GM23338 (cell line): ENCODE results near the gene JARID2. TPM values are rescaled to one million over a fixed set of nuclear protein-coding genes. Genes with fewer than 3 reads are reported as not detected.
A peak's percentile ranks its signal among the peaks of the same experiment; 100 is the strongest.

Experiments used
- ATAC-seq: fragments of 200-7000 bp; cut with Tn5 transposase; 3 replicates; pipeline ENCODE4 v1.9.1; 2020
- DNase-seq: peaks from one replicate; pipeline ENCODE4 v3.0.0-alpha.2; 2015; ENCODE audit warnings: low spot score
- H2AFZ ChIP-seq: fragments of 200-600 bp; sonication (generic); 2 replicates; pipeline ENCODE4 v1.8.0; 2016; ENCODE audit warnings: antibody characterized with exemption, mild to moderate bottlenecking, moderate library complexity
- H3F3A ChIP-seq: fragments of 200-600 bp; sonication (generic); replicated peaks from 2 replicates; pipeline ENCODE4 v1.8.0; 2017; ENCODE audit warnings: antibody characterized with exemption, mixed run types, low read depth
- H3K27ac ChIP-seq: fragments of 200-600 bp; sonication (generic); 2 replicates; pipeline ENCODE4 v1.6.1; 2016; ENCODE audit warnings: low read depth
- H3K27me3 ChIP-seq: fragments of 200-600 bp; sonication (generic); 2 replicates; pipeline ENCODE4 v1.8.0; 2016; ENCODE audit warnings: mild to moderate bottlenecking, mixed run types, moderate library complexity; ENCODE audit not compliant: insufficient read depth
- H3K36me3 ChIP-seq: fragments of 200-600 bp; sonication (generic); 2 replicates; pipeline ENCODE4 v1.8.0; 2016; ENCODE audit warnings: mild to moderate bottlenecking; ENCODE audit not compliant: insufficient read depth
- H3K4me1 ChIP-seq: fragments of 200-600 bp; sonication (generic); 2 replicates; pipeline ENCODE4 v1.8.0; 2016; ENCODE audit warnings: mild to moderate bottlenecking, moderate library complexity; ENCODE audit not compliant: insufficient read depth
- H3K4me2 ChIP-seq: fragments of 200-600 bp; sonication (generic); 2 replicates; pipeline ENCODE4 v1.7.1; 2017; ENCODE audit warnings: mixed run types
- H3K4me3 ChIP-seq: fragments of 200-600 bp; sonication (generic); 2 replicates; pipeline ENCODE4 v1.6.1; 2016; ENCODE audit warnings: mixed run types
- H3K79me2 ChIP-seq: fragments of 200-600 bp; sonication (generic); replicated peaks from 2 replicates; pipeline ENCODE4 v1.8.0; 2017; ENCODE audit warnings: mild to moderate bottlenecking; ENCODE audit not compliant: insufficient read depth
- H3K9me2 ChIP-seq: fragments of 200-600 bp; sonication (generic); 2 replicates; pipeline ENCODE4 v1.8.0; 2017; ENCODE audit not compliant: insufficient read depth
- H4K20me1 ChIP-seq: fragments of 200-600 bp; sonication (generic); replicated peaks from 2 replicates; pipeline ENCODE4 v1.8.0; 2017; ENCODE audit warnings: mild to moderate bottlenecking; ENCODE audit not compliant: insufficient read depth
- H3K27ac Mint-ChIP-seq: 2 replicates; pipeline ENCODE4 v1.8.0; 2020; ENCODE audit warnings: inconsistent platforms, mild to moderate bottlenecking, moderate library complexity, mixed read lengths
- H3K27me3 Mint-ChIP-seq: 3 replicates; pipeline ENCODE4 v1.8.0; 2022; ENCODE audit warnings: low read depth, mild to moderate bottlenecking, moderate library complexity, mixed read lengths, inconsistent platforms; ENCODE audit not compliant: insufficient read depth, poor library complexity
- H3K36me3 Mint-ChIP-seq: 3 replicates; pipeline ENCODE4 v1.8.0; 2021; ENCODE audit warnings: low read depth, mild to moderate bottlenecking, inconsistent platforms, moderate library complexity, mixed read lengths
- H3K4me1 Mint-ChIP-seq: 3 replicates; pipeline ENCODE4 v1.8.0; 2020; ENCODE audit warnings: mild to moderate bottlenecking, inconsistent platforms, mixed read lengths
- H3K4me3 Mint-ChIP-seq: 3 replicates; pipeline ENCODE4 v1.8.0; 2021; ENCODE audit warnings: moderate library complexity, mild to moderate bottlenecking, inconsistent platforms, mixed read lengths
- H3K9me3 Mint-ChIP-seq: 3 replicates; pipeline ENCODE4 v1.8.0; 2020; ENCODE audit warnings: moderate library complexity, mild to moderate bottlenecking, inconsistent platforms, mixed read lengths
- CREB1 ChIP-seq: fragments of 250-450 bp; sonication (Bioruptor Pico); IDR thresholded peaks from 2 replicates; pipeline ENCODE4 v1.5.0; 2020; ENCODE audit warnings: low read depth, mild to moderate bottlenecking, moderate library complexity
- CTCF ChIP-seq, 2 experiments: fragments of 200-600 bp in 1 of 2; sonication (generic) in 1 of 2; conservative IDR thresholded peaks; 2 replicates each; pipeline versions ENCODE4 v1.5.1 to v1.6.1; 2016 to 2017; ENCODE audit warnings: antibody characterized with exemption in 2 of 2, low read depth in 2 of 2, mild to moderate bottlenecking in 2 of 2, moderate library complexity in 1 of 2
- ETS1 ChIP-seq: IDR thresholded peaks from 2 replicates; pipeline ENCODE4 v1.6.1; 2016; ENCODE audit warnings: antibody characterized with exemption
- EZH2phosphoT487 ChIP-seq: fragments of 200-600 bp; sonication (generic); IDR thresholded peaks from one replicate; pipeline ENCODE4 v1.8.1; 2018; ENCODE audit warnings: antibody characterized with exemption; ENCODE audit not compliant: unreplicated experiment
- NANOG ChIP-seq: IDR thresholded peaks from 2 replicates; pipeline ENCODE4 v1.6.1; 2016; ENCODE audit warnings: antibody characterized with exemption, borderline replicate concordance
- POLR2AphosphoS5 ChIP-seq: IDR thresholded peaks from 2 replicates; pipeline ENCODE4 v1.6.1; 2016; ENCODE audit warnings: antibody characterized with exemption, low read depth
- REST ChIP-seq: IDR thresholded peaks from one replicate; pipeline ENCODE4 v1.6.1; 2018; ENCODE audit warnings: antibody characterized with exemption; ENCODE audit not compliant: unreplicated experiment
- STAT1 ChIP-seq: IDR thresholded peaks from one replicate; pipeline ENCODE4 v1.6.1; 2016; ENCODE audit warnings: antibody characterized with exemption; ENCODE audit not compliant: unreplicated experiment
- ZNF114 ChIP-seq: fragments of 250-450 bp; sonication (Bioruptor Pico); IDR thresholded peaks from 2 replicates; pipeline ENCODE4 v1.5.0; 2020; ENCODE audit warnings: mild to moderate bottlenecking, moderate library complexity
- ZNF462 ChIP-seq: fragments of 250-450 bp; sonication (Bioruptor Pico); IDR thresholded peaks from 2 replicates; pipeline ENCODE4 v1.5.0; 2020; ENCODE audit warnings: mild to moderate bottlenecking, moderate library complexity
- polyA plus RNA-seq: library from polyadenylated mRNA; unstranded; fragments of >200 nt; fragmentation: Nextera tagmentation; extraction: Ambion mirVana; gene quantifications from 2 replicates; pipeline ENCODE4 v1.2.1, GENCODE V29; 2016
- total RNA-seq: library from RNA; depleted of rRNA; stranded (reverse); fragments of >200 nt; shearing (Covaris generic); gene quantifications from 2 replicates; pipeline ENCODE4 v1.2.3, GENCODE V29; 2014

The JARID2 gene
- total and polyA plus RNA-seq, 2 experiments from 2014 or later: 92.8 to 196 TPM

- no peak for TF ChIP-seq ZNF462
Measured at GRCh38 chr6:15380351-15380750, 134.5 kb downstream of the JARID2 start (continued).

- Histone ChIP-seq H3K27ac (peak overlapping the region; percentile 57), H3K36me3 (0 out of 2 replicates have a peak, but pooled peaks cover 5% of the 10 kb centered on the region), H3K4me3 (no peak overlapping the region), H3K9me2 (no peaks in the 10 kb centered on the region), H3K27me3 (no peaks in the 10 kb centered on the region), H3K4me2 (peak overlapping the region; percentile 52), H2AFZ (no peak overlapping the region), H4K20me1 (peaks cover 97% of the 10 kb centered on the region), H3K79me2 (peaks cover 100% of the 10 kb centered on the region), H3F3A (peaks cover 26% of the 10 kb centered on the region), H3K4me1 (peaks cover 99% of the 10 kb centered on the region)
- Mint-ChIP-seq H3K9me3 (no peaks in the 10 kb centered on the region; the same call in 2 of the 3 replicates), H3K27ac (peak overlapping the region; percentile 50), H3K36me3 (peaks cover 17% of the 10 kb centered on the region), H3K27me3 (peaks cover 37% of the 10 kb centered on the region), H3K4me3 (peak overlapping the region; percentile 12; the same call in 1 of the 3 replicates), H3K4me1 (peaks cover 84% of the 10 kb centered on the region)
- no peak for TF ChIP-seq REST
- TF ChIP-seq ETS1: no peak
- TF ChIP-seq EZH2phosphoT487: no peak
- TF ChIP-seq STAT1: no peak
- no peak for TF ChIP-seq CREB1 (CRISPR knock-in tag)
- no peak for TF ChIP-seq ZNF114 (CRISPR knock-in tag)
- TF ChIP-seq NANOG: no peak
- TF ChIP-seq POLR2AphosphoS5: no peak
- TF ChIP-seq CTCF (conservative IDR thresholded peaks at IDR 0.05; ENCODE audit: low read depth in 2 of 2): no peak
- ATAC-seq (no peak), DNase-seq (no peak)
Measured at GRCh38 chr6:15382089-15382488, 136.2 kb downstream of the JARID2 start.
